ENCODE results near the gene GNAO1. TPM values are rescaled to one million over a fixed set of nuclear protein-coding genes. Genes with fewer than 3 reads are reported as not detected.

GNAO1 gene
- polyA plus RNA-seq, 1 experiment = 10.8 TPM

GRCh38 chr16:56211435-56211981, 20.2 kb downstream of the GNAO1 start:
- CTCF ChIA-PET = interaction anchor here (1.0 kb wide), 1 partner anchor 107 kb away, joined by 3 read pairs; no protein-coding TSS in a partner anchor
- TF ChIP-seq CTCF (IDR thresholded peaks at IDR 0.05; ENCODE audit: insufficient read depth, low read depth, low read length) = no peak
- Histone ChIP-seq H3K4me3 (ENCODE audit: low read depth, low read length) (no peak overlapping the region), H3K27me3 (ENCODE audit: control insufficient read depth, insufficient read depth, low read length) (no peaks in the 10 kb centered on the region; the same call in 1 of the 2 replicates), H3K36me3 (ENCODE audit: control insufficient read depth, insufficient read depth, low read length) (no peaks in the 10 kb centered on the region)
- POLR2A ChIA-PET = no interaction called here
- DNase-seq (ENCODE audit: low read depth) = peak; percentile 86

- POLR2A ChIA-PET = interaction anchor here (0.5 kb wide), 1 partner anchor 25 kb away, joined by 5 read pairs; no protein-coding TSS in a partner anchor
- TF ChIP-seq CTCF (IDR thresholded peaks at IDR 0.05; ENCODE audit: insufficient read depth, low read depth, low read length) = no peak
- CTCF ChIA-PET = no interaction called here
- no peaks in the 10 kb centered on the region for H3K36me3 ChIP-seq (ENCODE audit: control insufficient read depth, insufficient read depth, low read length)
- no peaks in the 10 kb centered on the region; the same call in 1 of the 2 replicates for H3K27me3 ChIP-seq (ENCODE audit: control insufficient read depth, insufficient read depth, low read length)
- no peak for DNase-seq (ENCODE audit: low read depth)
- no peak overlapping the region for H3K4me3 ChIP-seq (ENCODE audit: low read depth, low read length)
Observed at GRCh38 chr16:56212144-56212543, 20.9 kb downstream of the GNAO1 start.

GRCh38 chr16:56221995-56222394, 30.7 kb downstream of the GNAO1 start:
- Histone ChIP-seq H3K36me3 (ENCODE audit: control insufficient read depth, insufficient read depth, low read length) (no peaks in the 10 kb centered on the region), H3K27me3 (ENCODE audit: control insufficient read depth, insufficient read depth, low read length) (no peaks in the 10 kb centered on the region), H3K4me3 (ENCODE audit: low read depth, low read length) (no peak overlapping the region)
- ChIA-PET CTCF (interaction anchor here (0.6 kb wide), 1 partner anchor 712 kb away, joined by 3 read pairs; no protein-coding TSS in a partner anchor), POLR2A (interaction anchor here (0.6 kb wide), 1 partner anchor 11 kb away, joined by 7 read pairs; no protein-coding TSS in a partner anchor)
- TF ChIP-seq CTCF (IDR thresholded peaks at IDR 0.05; ENCODE audit: insufficient read depth, low read depth, low read length) = no peak
- DNase-seq (ENCODE audit: low read depth) = no peak

GRCh38 chr16:56222474-56222997, 31.2 kb downstream of the GNAO1 start:
- POLR2A ChIA-PET = no interaction called here

More at GRCh38 chr16:56222474-56222997, 31.2 kb downstream of the GNAO1 start:
- no peak for TF ChIP-seq CTCF (IDR thresholded peaks at IDR 0.05; ENCODE audit: insufficient read depth, low read depth, low read length)
- Histone ChIP-seq H3K27me3 (ENCODE audit: control insufficient read depth, insufficient read depth, low read length) (no peaks in the 10 kb centered on the region), H3K36me3 (ENCODE audit: control insufficient read depth, insufficient read depth, low read length) (no peaks in the 10 kb centered on the region), H3K4me3 (ENCODE audit: low read depth, low read length) (no peak overlapping the region)
- DNase-seq (ENCODE audit: low read depth) = no peak
- CTCF ChIA-PET = no interaction called here

All from BJ (cell line).